Spleen (tissue), 11 donors: ENCODE results near the gene TOPBP1. TPM values are rescaled to one million over a fixed set of nuclear protein-coding genes. Genes with fewer than 3 reads are reported as not detected.

ENCODE experiments used
- DNase-seq: peaks from one replicate; pipeline ENCODE4 v3.0.0-alpha.2; 2020
- H3K27ac ChIP-seq, 8 donors: fragments of 200-600 bp; sonication (generic) in 7 of 8; 1 replicate in 4 of 8; 2 replicates in 4 of 8; pipeline versions ENCODE4 v1.5.0 to v1.8.0; 2016 to 2021; ENCODE audit warnings: inconsistent platforms in 4 of 8, mild to moderate bottlenecking in 4 of 8, moderate library complexity in 1 of 8
- H3K27me3 ChIP-seq, 7 donors: fragments of 200-600 bp; sonication (generic) in 6 of 7; replicated peaks in 1 of 7; 1 replicate in 4 of 7; 2 replicates in 3 of 7; pipeline versions ENCODE4 v1.5.0 to v1.8.0; 2016 to 2021; ENCODE audit warnings: inconsistent platforms in 3 of 7, mild to moderate bottlenecking in 1 of 7
- H3K36me3 ChIP-seq, 6 donors: fragments of 200-600 bp; sonication (generic) in 5 of 6; 1 replicate in 4 of 6; 2 replicates in 2 of 6; pipeline versions ENCODE4 v1.5.0 to v1.8.0; 2016 to 2021; ENCODE audit warnings: inconsistent platforms in 2 of 6
- H3K4me1 ChIP-seq, 6 donors: fragments of 200-600 bp; sonication (generic) in 5 of 6; 1 replicate in 3 of 6; 2 replicates in 3 of 6; pipeline versions ENCODE4 v1.5.0 to v1.8.0; 2016 to 2021; ENCODE audit warnings: inconsistent platforms in 3 of 6
- H3K4me3 ChIP-seq, 8 donors: fragments of 200-600 bp; sonication (generic) in 7 of 8; 1 replicate in 4 of 8; 2 replicates in 4 of 8; pipeline versions ENCODE4 v1.5.0 to v1.8.0; 2016 to 2021; ENCODE audit warnings: inconsistent platforms in 4 of 8, mild to moderate bottlenecking in 4 of 8, moderate library complexity in 2 of 8
- H3K9me3 ChIP-seq, 8 donors: fragments of 200-600 bp; sonication (generic) in 7 of 8; 1 replicate in 4 of 8; 2 replicates in 4 of 8; pipeline versions ENCODE4 v1.5.0 to v1.8.0; 2016 to 2021; ENCODE audit warnings: inconsistent platforms in 4 of 8
- POLR2A ChIP-seq, 3 donors: fragments of 450-650 bp; IDR thresholded peaks; one replicate each; pipeline ENCODE4 v1.5.1; 2017; ENCODE audit warnings: antibody characterized with exemption in 3 of 3, mild to moderate bottlenecking in 1 of 3
- POLR2AphosphoS5 ChIP-seq, 3 donors: sonication (generic); formaldehyde crosslinking; IDR thresholded peaks; one replicate each; pipeline ENCODE4 v1.5.1; 2017; ENCODE audit warnings: antibody characterized with exemption in 3 of 3
- WGBS, 5 donors: extraction: QIAGEN DNeasy Blood & Tissue Kit in 3 of 5; methylation state at CpG; one replicate each; pipeline versions ENCODE4 v1.1.5 to v1.1.7; 2013 to 2018; 5-methylcytosine and 5-hydroxymethylcytosine counted together
- intact Hi-C: fragments of 100-400 bp; cut with DNase I; formaldehyde crosslinking; loops from one replicate; pipeline ENCODE4 v1.15.0; 2023; ENCODE audit warnings: low total_unique reads
- polyA plus RNA-seq, 3 donors: library from polyadenylated mRNA; stranded (reverse); fragments of 200-250 nt; gene quantifications; one replicate each; pipeline ENCODE4 v1.2.1, GENCODE V29; 2013
- total RNA-seq, 7 donors: library from RNA; depleted of rRNA in 3 of 7; stranded (reverse); fragments of >200 nt in 3 of 7; fragmentation: NEBNext Ultra II Directional in 4 of 7; extraction: Animal tissue kit (Norgen Biotek cat#: 25700) in 4 of 7; gene quantifications; one replicate each; pipeline versions ENCODE4 v1.1.0 to v1.2.1, GENCODE V29; 2016 to 2021
- TF ChIP-seq, protein P1 (sequence below), 11 experiments: fragments of 200-600 bp in 7 of 11; fragments of 450-650 bp in 4 of 11; sonication (generic) in 4 of 11; IDR thresholded peaks in 8 of 11; conservative IDR thresholded peaks in 3 of 11; 1 replicate in 7 of 11; 2 replicates in 4 of 11; pipeline versions ENCODE4 v1.4.0 to v1.8.0; 2016 to 2021; ENCODE audit warnings: antibody characterized with exemption in 11 of 11, inconsistent platforms in 4 of 11, mild to moderate bottlenecking in 1 of 11
- donor health status: healthy with polysubstance abuse.
- donor health status: DM: no; HTN: no; CAD: no; lungs with moderate emphysema.
- donor health status: DM: no; HTN: no; CAD: no.
- donor health status: Bipolar disorder and iron deficiency.
- donor health status: healthy.
- donor health status: DM: no; HTN: no; CAD: no.
- donor health status: DM: yes; HTN: yes; CAD: no.

Gene TOPBP1
- total and polyA plus RNA-seq, 10 donors = 11.0 to 61.9 (median 30.7) TPM

GRCh38 chr3:133663569-133664313 is 2.0 kb upstream of the TOPBP1 start:
- Histone ChIP-seq H3K4me3 (peak overlapping the region in 1 of 8 donors; percentile 40), H3K27ac (peak overlapping the region in 2 of 8 donors; percentile 7 to 10), H3K9me3 (no peaks in the 10 kb centered on the region), H3K36me3 (peaks cover 0 to 9% (median 2%) of the 10 kb centered on the region in 6 donors), H3K4me1 (peaks cover 19 to 51% (median 36%) of the 10 kb centered on the region in 6 donors), H3K27me3 (no peaks in the 10 kb centered on the region)
- DNase-seq = no peak
- 55 to 68% (median 60%) methylated on average over 7 of the region's 7 CpGs for WGBS, 5 donors
- intact Hi-C loops = loop anchor here (10.0 kb wide), 1 partner anchor 141 kb away; the partner anchor contains the start of gene SRPRB
- TF ChIP-seq, protein P1, sequence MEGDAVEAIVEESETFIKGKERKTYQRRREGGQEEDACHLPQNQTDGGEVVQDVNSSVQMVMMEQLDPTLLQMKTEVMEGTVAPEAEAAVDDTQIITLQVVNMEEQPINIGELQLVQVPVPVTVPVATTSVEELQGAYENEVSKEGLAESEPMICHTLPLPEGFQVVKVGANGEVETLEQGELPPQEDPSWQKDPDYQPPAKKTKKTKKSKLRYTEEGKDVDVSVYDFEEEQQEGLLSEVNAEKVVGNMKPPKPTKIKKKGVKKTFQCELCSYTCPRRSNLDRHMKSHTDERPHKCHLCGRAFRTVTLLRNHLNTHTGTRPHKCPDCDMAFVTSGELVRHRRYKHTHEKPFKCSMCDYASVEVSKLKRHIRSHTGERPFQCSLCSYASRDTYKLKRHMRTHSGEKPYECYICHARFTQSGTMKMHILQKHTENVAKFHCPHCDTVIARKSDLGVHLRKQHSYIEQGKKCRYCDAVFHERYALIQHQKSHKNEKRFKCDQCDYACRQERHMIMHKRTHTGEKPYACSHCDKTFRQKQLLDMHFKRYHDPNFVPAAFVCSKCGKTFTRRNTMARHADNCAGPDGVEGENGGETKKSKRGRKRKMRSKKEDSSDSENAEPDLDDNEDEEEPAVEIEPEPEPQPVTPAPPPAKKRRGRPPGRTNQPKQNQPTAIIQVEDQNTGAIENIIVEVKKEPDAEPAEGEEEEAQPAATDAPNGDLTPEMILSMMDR (IDR thresholded peaks at IDR 0.05 in 8 of 11, conservative IDR thresholded peaks at IDR 0.05 in 3 of 11) = peak in 10 of 11 experiments; percentile 10 to 69 (median 56)
- TF ChIP-seq POLR2AphosphoS5 (IDR thresholded peaks at IDR 0.05) (no peak), POLR2A (IDR thresholded peaks at IDR 0.05) (no peak)

- peaks cover 19 to 55% (median 36%) of the 10 kb centered on the region in 6 donors for H3K4me1 ChIP-seq
- DNase-seq = no peak
- no peaks in the 10 kb centered on the region for H3K9me3 ChIP-seq
- peak overlapping the region; percentile 63 to 93 (median 86) for H3K27ac ChIP-seq
- H3K36me3 ChIP-seq = peaks cover 0 to 24% (median 15%) of the 10 kb centered on the region in 6 donors
- H3K4me3 ChIP-seq = peak overlapping the region; percentile 53 to 94 (median 92)
- no peaks in the 10 kb centered on the region for H3K27me3 ChIP-seq
- TF ChIP-seq, protein P1 (IDR thresholded peaks at IDR 0.05 in 8 of 11, conservative IDR thresholded peaks at IDR 0.05 in 3 of 11) = peak in 1 of 11 experiments; percentile 7
- no peak for TF ChIP-seq POLR2AphosphoS5 (IDR thresholded peaks at IDR 0.05)
- 9 to 16% (median 11%) methylated on average over 7 of the region's 7 CpGs for WGBS, 5 donors
- intact Hi-C loops = loop anchor here (10.0 kb wide), 1 partner anchor 143 kb away; the partner anchor contains the start of gene SRPRB
These were observed 524 bp upstream of the TOPBP1 start for GRCh38 chr3:133662278-133662651.

GRCh38 chr3:133659806-133660205 is 1.9 kb downstream of the TOPBP1 start:
- intact Hi-C loops = loop anchor here (10.0 kb wide), 2 partner anchors 145 to 825 kb away; partner anchors contain the start of genes ANAPC13, CEP63 and SRPRB
- H3K9me3 ChIP-seq = no peaks in the 10 kb centered on the region
- H3K27me3 ChIP-seq = no peaks in the 10 kb centered on the region
- WGBS, 5 donors = 70 to 91% (median 84%) methylated on average over 2 of the region's 2 CpGs
- H3K4me3 ChIP-seq = no peak overlapping the region
- TF ChIP-seq, protein P1 (IDR thresholded peaks at IDR 0.05 in 8 of 11, conservative IDR thresholded peaks at IDR 0.05 in 3 of 11) = no peak
- TF ChIP-seq POLR2A (IDR thresholded peaks at IDR 0.05) (no peak), POLR2AphosphoS5 (IDR thresholded peaks at IDR 0.05) (no peak)
- DNase-seq = no peak
- peaks cover 0 to 48% (median 36%) of the 10 kb centered on the region in 6 donors for H3K36me3 ChIP-seq
- no peak overlapping the region for H3K27ac ChIP-seq
- H3K4me1 ChIP-seq = peaks cover 19 to 55% (median 36%) of the 10 kb centered on the region in 6 donors
